Sigmoid colon (tissue), 4 donors: ENCODE measurements around the gene SLC27A1.

Experiments used
- CTCF ChIP-seq, 4 experiments: fragments of 450-650 bp in 3 of 4; fragments of 200-600 bp in 1 of 4; IDR thresholded peaks; one replicate each; pipeline ENCODE4 v1.5.1; 2016 to 2019; ENCODE audit warnings: antibody characterized with exemption in 4 of 4, mild to moderate bottlenecking in 3 of 4, moderate library complexity in 2 of 4
- EP300 ChIP-seq, 4 donors: sonication (generic); formaldehyde crosslinking; IDR thresholded peaks; one replicate each; pipeline ENCODE4 v1.6.1; 2017; ENCODE audit warnings: antibody characterized with exemption in 4 of 4
- POLR2A ChIP-seq, 2 donors: fragments of 450-650 bp; IDR thresholded peaks; one replicate each; pipeline ENCODE4 v1.6.1; 2016; ENCODE audit warnings: antibody characterized with exemption in 2 of 2, mild to moderate bottlenecking in 2 of 2, moderate library complexity in 2 of 2
- POLR2AphosphoS5 ChIP-seq, 4 donors: sonication (generic); formaldehyde crosslinking; IDR thresholded peaks; one replicate each; pipeline ENCODE4 v1.6.1; 2017; ENCODE audit warnings: antibody characterized with exemption in 4 of 4

- TF ChIP-seq CTCF (IDR thresholded peaks at IDR 0.05) (no peak), POLR2A (IDR thresholded peaks at IDR 0.05) (no peak), EP300 (IDR thresholded peaks at IDR 0.05) (no peak), POLR2AphosphoS5 (IDR thresholded peaks at IDR 0.05) (peak in 2 of 4 donors; percentile 8 to 57)
These were observed 85.2 kb downstream of the SLC27A1 start, which contains the start of gene COLGALT1 for GRCh38 chr19:17555480-17555928.
